Gastrocnemius medialis (tissue), 4 donors: Measurements from ENCODE around the gene SULT2B1. TPM values are rescaled to one million over a fixed set of nuclear protein-coding genes. Genes with fewer than 3 reads are reported as not detected.

Experiments
- ATAC-seq, 2 donors: fragments of 150-250 bp; one replicate each; pipeline ENCODE4 v1.9.1; 2016
- DNase-seq, 2 donors: peaks; one replicate each; pipeline ENCODE4 v3.0.0-alpha.2; 2019
- H3K27ac ChIP-seq, 4 donors: fragments of 200-600 bp; sonication (generic); 1 replicate in 1 of 4; 2 replicates in 3 of 4; pipeline ENCODE4 v1.5.1; 2016 to 2018; ENCODE audit warnings: mild to moderate bottlenecking in 2 of 4, moderate library complexity in 1 of 4
- H3K27me3 ChIP-seq, 3 donors: fragments of 200-600 bp; sonication (generic) in 2 of 3; 1 replicate in 1 of 3; 2 replicates in 2 of 3; pipeline versions ENCODE4 v1.5.1 to v1.6.0; 2016 to 2019; ENCODE audit warnings: mild to moderate bottlenecking in 1 of 3, moderate library complexity in 1 of 3
- H3K36me3 ChIP-seq, 2 donors: fragments of 200-600 bp; sonication (generic) in 1 of 2; one replicate each; pipeline ENCODE4 v1.5.1; 2017 to 2018
- H3K4me1 ChIP-seq, 2 donors: fragments of 200-600 bp; sonication (generic) in 1 of 2; one replicate each; pipeline ENCODE4 v1.5.1; 2016 to 2017; ENCODE audit warnings: mild to moderate bottlenecking in 2 of 2
- H3K4me3 ChIP-seq, 4 donors: fragments of 200-600 bp; sonication (generic) in 3 of 4; 1 replicate in 1 of 4; 2 replicates in 3 of 4; pipeline ENCODE4 v1.5.1; 2016 to 2019; ENCODE audit warnings: mild to moderate bottlenecking in 2 of 4
- H3K9me3 ChIP-seq, 3 donors: fragments of 200-600 bp; sonication (generic) in 2 of 3; 1 replicate in 1 of 3; 2 replicates in 2 of 3; pipeline ENCODE4 v1.5.1; 2016 to 2019
- POLR2A ChIP-seq, 2 donors: fragments of 450-650 bp; IDR thresholded peaks; one replicate each; pipeline ENCODE4 v1.6.1; 2017; ENCODE audit warnings: antibody characterized with exemption in 2 of 2, mild to moderate bottlenecking in 2 of 2, moderate library complexity in 2 of 2
- in situ Hi-C, 4 donors: fragments of 200-750 bp; cut with MboI; loops; one replicate each; pipeline versions ENCODE4 v1.15.0 to v1.8.0; 2017; ENCODE audit warnings: low sequenced_read_pairs in 4 of 4
- intact Hi-C: fragments of 100-400 bp; cut with DNase I; formaldehyde crosslinking; loops from one replicate; pipeline ENCODE4 v1.15.1; 2023; ENCODE audit warnings: low total_unique reads
- total RNA-seq, 4 donors: library from RNA; depleted of rRNA; stranded (reverse); fragments of >200 nt; gene quantifications; one replicate each; pipeline versions ENCODE4 v1.1.0 to v1.2.3, GENCODE V29; 2016
- TF ChIP-seq, protein P1 (sequence below), 5 experiments: fragments of 450-650 bp in 3 of 5; fragments of 200-600 bp in 2 of 5; sonication (generic) in 2 of 5; IDR thresholded peaks in 4 of 5; conservative IDR thresholded peaks in 1 of 5; 1 replicate in 4 of 5; 2 replicates in 1 of 5; pipeline ENCODE4 v1.5.1; 2016 to 2019; ENCODE audit warnings: antibody characterized with exemption in 5 of 5, mild to moderate bottlenecking in 3 of 5, moderate library complexity in 3 of 5

The SULT2B1 gene
- total RNA-seq, 4 donors from 2014 or later: not detected

- DNase-seq (no peak), ATAC-seq (no peak)
- intact Hi-C loops (no loop called here), in situ Hi-C loops (no loop called here)
- H3K9me3 ChIP-seq: no peaks in the 10 kb centered on the region
- no peak overlapping the region for H3K4me3 ChIP-seq
- peaks cover 3 to 29% of the 10 kb centered on the region in 2 donors for H3K36me3 ChIP-seq
- H3K4me1 ChIP-seq: peaks cover 34 to 55% of the 10 kb centered on the region in 2 donors
- no peaks in the 10 kb centered on the region for H3K27me3 ChIP-seq
- TF ChIP-seq POLR2A (IDR thresholded peaks at IDR 0.05): no peak
- TF ChIP-seq, protein P1, sequence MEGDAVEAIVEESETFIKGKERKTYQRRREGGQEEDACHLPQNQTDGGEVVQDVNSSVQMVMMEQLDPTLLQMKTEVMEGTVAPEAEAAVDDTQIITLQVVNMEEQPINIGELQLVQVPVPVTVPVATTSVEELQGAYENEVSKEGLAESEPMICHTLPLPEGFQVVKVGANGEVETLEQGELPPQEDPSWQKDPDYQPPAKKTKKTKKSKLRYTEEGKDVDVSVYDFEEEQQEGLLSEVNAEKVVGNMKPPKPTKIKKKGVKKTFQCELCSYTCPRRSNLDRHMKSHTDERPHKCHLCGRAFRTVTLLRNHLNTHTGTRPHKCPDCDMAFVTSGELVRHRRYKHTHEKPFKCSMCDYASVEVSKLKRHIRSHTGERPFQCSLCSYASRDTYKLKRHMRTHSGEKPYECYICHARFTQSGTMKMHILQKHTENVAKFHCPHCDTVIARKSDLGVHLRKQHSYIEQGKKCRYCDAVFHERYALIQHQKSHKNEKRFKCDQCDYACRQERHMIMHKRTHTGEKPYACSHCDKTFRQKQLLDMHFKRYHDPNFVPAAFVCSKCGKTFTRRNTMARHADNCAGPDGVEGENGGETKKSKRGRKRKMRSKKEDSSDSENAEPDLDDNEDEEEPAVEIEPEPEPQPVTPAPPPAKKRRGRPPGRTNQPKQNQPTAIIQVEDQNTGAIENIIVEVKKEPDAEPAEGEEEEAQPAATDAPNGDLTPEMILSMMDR (IDR thresholded peaks at IDR 0.05 in 4 of 5, conservative IDR thresholded peaks at IDR 0.05 in 1 of 5): no peak
- peak overlapping the region in 2 of 4 donors; percentile 21 to 92 for H3K27ac ChIP-seq
Measured at GRCh38 chr19:48616491-48617056, 64.6 kb downstream of the SULT2B1 start.

- intact Hi-C loops (no loop called here), in situ Hi-C loops (no loop called here)
- TF ChIP-seq, protein P1 (IDR thresholded peaks at IDR 0.05 in 4 of 5, conservative IDR thresholded peaks at IDR 0.05 in 1 of 5): no peak
- TF ChIP-seq POLR2A (IDR thresholded peaks at IDR 0.05): no peak
- H3K27me3 ChIP-seq: no peaks in the 10 kb centered on the region
- peaks cover 3 to 29% of the 10 kb centered on the region in 2 donors for H3K36me3 ChIP-seq
- H3K9me3 ChIP-seq: no peaks in the 10 kb centered on the region
- H3K4me1 ChIP-seq: peaks cover 34 to 55% of the 10 kb centered on the region in 2 donors
- DNase-seq (no peak), ATAC-seq (no peak)
- H3K4me3 ChIP-seq: peak overlapping the region; percentile 66 to 96 (median 79)
- peak overlapping the region; percentile 92 to 99 (median 96) for H3K27ac ChIP-seq
Measured at GRCh38 chr19:48617146-48617937, 65.4 kb downstream of the SULT2B1 start.

- TF ChIP-seq POLR2A (IDR thresholded peaks at IDR 0.05): no peak
- TF ChIP-seq, protein P1 (IDR thresholded peaks at IDR 0.05 in 4 of 5, conservative IDR thresholded peaks at IDR 0.05 in 1 of 5): no peak
- Histone ChIP-seq H3K36me3 (peaks cover 3 to 29% of the 10 kb centered on the region in 2 donors), H3K27ac (peak overlapping the region; percentile 92 to 99 (median 96)), H3K27me3 (no peaks in the 10 kb centered on the region), H3K4me1 (peaks cover 32 to 51% of the 10 kb centered on the region in 2 donors), H3K4me3 (peak overlapping the region; percentile 66 to 96 (median 79)), H3K9me3 (no peaks in the 10 kb centered on the region)
- in situ Hi-C loops (no loop called here), intact Hi-C loops (loop anchor here (2.0 kb wide), 2 partner anchors 16 to 50 kb away; no protein-coding TSS in a partner anchor)
- DNase-seq: peak in 1 of 2 donors; percentile 36
- no peak for ATAC-seq
Measured at GRCh38 chr19:48618278-48618915, 66.4 kb downstream of the SULT2B1 start.

DNA sequence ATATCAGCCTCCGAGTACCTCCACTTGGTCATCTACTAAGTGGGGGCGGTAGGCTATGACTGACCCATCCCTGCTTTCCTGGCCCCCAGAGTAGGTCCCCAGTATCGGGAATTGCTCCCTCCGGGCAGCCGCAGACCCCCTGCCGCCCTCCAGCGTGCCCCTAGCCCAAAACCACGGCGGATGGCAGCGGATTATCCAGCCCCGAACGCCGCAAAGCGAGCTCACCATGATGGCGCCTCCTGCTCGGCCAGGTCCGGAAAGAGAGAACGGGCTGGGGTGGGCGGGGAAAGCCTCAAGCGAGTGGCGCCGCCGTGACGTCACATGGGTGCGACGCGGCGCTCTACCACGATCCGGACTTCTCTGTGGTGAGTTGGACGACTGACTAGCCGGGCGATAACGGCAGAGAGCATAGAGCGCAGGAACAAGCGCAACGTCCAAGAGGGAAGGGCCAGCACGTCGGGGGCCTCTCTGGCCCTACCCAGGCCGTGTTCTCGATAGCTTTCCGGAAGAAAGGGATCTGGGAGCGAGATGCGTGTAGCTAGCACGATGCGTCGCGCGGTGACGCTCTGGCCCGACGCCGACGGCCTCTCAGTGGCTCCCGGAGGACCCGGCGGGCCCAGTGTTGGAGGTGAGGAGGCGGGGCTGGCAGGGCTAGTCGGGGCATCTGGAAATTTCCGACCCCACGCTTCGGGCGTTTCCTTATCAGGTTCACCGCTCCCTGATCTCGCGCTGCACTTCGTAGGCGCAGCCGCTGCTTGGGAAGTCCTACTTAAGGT, 67.1 kb downstream of the SULT2B1 start, which contains the start of the genes RPL18 and SPHK2:
Gene RPL18, minus strand, starts transcription at position 263 of the 776 bp plus-strand sequence. Its CDS starts 35 bp downstream, at position 228.
Gene SPHK2, plus strand, starts transcription at position 591 of the 776 bp plus-strand sequence. CDS start 1,009 bp downstream, outside the sequence.
- intact Hi-C loops: loop anchor here (2.0 kb wide), 2 partner anchors 16 to 50 kb away; no protein-coding TSS in a partner anchor
- Histone ChIP-seq H3K4me1 (peaks cover 33 to 48% of the 10 kb centered on the region in 2 donors), H3K36me3 (peaks cover 3 to 29% of the 10 kb centered on the region in 2 donors), H3K27ac (peak within 1 kb of the TSS; percentile 92 to 99 (median 96)), H3K4me3 (peak within 1 kb of the TSS; percentile 66 to 96 (median 79)), H3K27me3 (no peaks in the 10 kb centered on the region), H3K9me3 (no peaks in the 10 kb centered on the region)
- ATAC-seq (peak; percentile 86 to 93), DNase-seq (peak; percentile 98 to 99)
- TF ChIP-seq, protein P1 (IDR thresholded peaks at IDR 0.05 in 4 of 5, conservative IDR thresholded peaks at IDR 0.05 in 1 of 5): peak in 1 of 5 experiments; percentile 13
- peak; percentile 94 to 95 for TF ChIP-seq POLR2A (IDR thresholded peaks at IDR 0.05)
- in situ Hi-C loops: no loop called here
